GM23338 (cell line): ENCODE measurements around the gene WNT11. TPM values are rescaled to one million over a fixed set of nuclear protein-coding genes. Genes with fewer than 3 reads are reported as not detected.

ENCODE experiments used
- ATAC-seq: fragments of 200-7000 bp; cut with Tn5 transposase; 3 replicates; pipeline ENCODE4 v1.9.1; 2020
- DNase-seq: peaks from one replicate; pipeline ENCODE4 v3.0.0-alpha.2; 2015; ENCODE audit warnings: low spot score
- H2AFZ ChIP-seq: fragments of 200-600 bp; sonication (generic); 2 replicates; pipeline ENCODE4 v1.8.0; 2016; ENCODE audit warnings: antibody characterized with exemption, mild to moderate bottlenecking, moderate library complexity
- H3F3A ChIP-seq: fragments of 200-600 bp; sonication (generic); replicated peaks from 2 replicates; pipeline ENCODE4 v1.8.0; 2017; ENCODE audit warnings: antibody characterized with exemption, mixed run types, low read depth
- H3K27ac ChIP-seq: fragments of 200-600 bp; sonication (generic); 2 replicates; pipeline ENCODE4 v1.6.1; 2016; ENCODE audit warnings: low read depth
- H3K27me3 ChIP-seq: fragments of 200-600 bp; sonication (generic); 2 replicates; pipeline ENCODE4 v1.8.0; 2016; ENCODE audit warnings: mild to moderate bottlenecking, mixed run types, moderate library complexity; ENCODE audit not compliant: insufficient read depth
- H3K36me3 ChIP-seq: fragments of 200-600 bp; sonication (generic); 2 replicates; pipeline ENCODE4 v1.8.0; 2016; ENCODE audit warnings: mild to moderate bottlenecking; ENCODE audit not compliant: insufficient read depth
- H3K4me1 ChIP-seq: fragments of 200-600 bp; sonication (generic); 2 replicates; pipeline ENCODE4 v1.8.0; 2016; ENCODE audit warnings: mild to moderate bottlenecking, moderate library complexity; ENCODE audit not compliant: insufficient read depth
- H3K4me2 ChIP-seq: fragments of 200-600 bp; sonication (generic); 2 replicates; pipeline ENCODE4 v1.7.1; 2017; ENCODE audit warnings: mixed run types
- H3K4me3 ChIP-seq: fragments of 200-600 bp; sonication (generic); 2 replicates; pipeline ENCODE4 v1.6.1; 2016; ENCODE audit warnings: mixed run types
- H3K79me2 ChIP-seq: fragments of 200-600 bp; sonication (generic); replicated peaks from 2 replicates; pipeline ENCODE4 v1.8.0; 2017; ENCODE audit warnings: mild to moderate bottlenecking; ENCODE audit not compliant: insufficient read depth
- H3K9me2 ChIP-seq: fragments of 200-600 bp; sonication (generic); 2 replicates; pipeline ENCODE4 v1.8.0; 2017; ENCODE audit not compliant: insufficient read depth
- H4K20me1 ChIP-seq: fragments of 200-600 bp; sonication (generic); replicated peaks from 2 replicates; pipeline ENCODE4 v1.8.0; 2017; ENCODE audit warnings: mild to moderate bottlenecking; ENCODE audit not compliant: insufficient read depth
- H3K27ac Mint-ChIP-seq: 2 replicates; pipeline ENCODE4 v1.8.0; 2020; ENCODE audit warnings: inconsistent platforms, mild to moderate bottlenecking, moderate library complexity, mixed read lengths
- H3K27me3 Mint-ChIP-seq: 3 replicates; pipeline ENCODE4 v1.8.0; 2022; ENCODE audit warnings: low read depth, mild to moderate bottlenecking, moderate library complexity, mixed read lengths, inconsistent platforms; ENCODE audit not compliant: insufficient read depth, poor library complexity
- H3K36me3 Mint-ChIP-seq: 3 replicates; pipeline ENCODE4 v1.8.0; 2021; ENCODE audit warnings: low read depth, mild to moderate bottlenecking, inconsistent platforms, moderate library complexity, mixed read lengths
- H3K4me1 Mint-ChIP-seq: 3 replicates; pipeline ENCODE4 v1.8.0; 2020; ENCODE audit warnings: mild to moderate bottlenecking, inconsistent platforms, mixed read lengths
- H3K4me3 Mint-ChIP-seq: 3 replicates; pipeline ENCODE4 v1.8.0; 2021; ENCODE audit warnings: moderate library complexity, mild to moderate bottlenecking, inconsistent platforms, mixed read lengths
- H3K9me3 Mint-ChIP-seq: 3 replicates; pipeline ENCODE4 v1.8.0; 2020; ENCODE audit warnings: moderate library complexity, mild to moderate bottlenecking, inconsistent platforms, mixed read lengths
- CREB1 ChIP-seq: fragments of 250-450 bp; sonication (Bioruptor Pico); IDR thresholded peaks from 2 replicates; pipeline ENCODE4 v1.5.0; 2020; ENCODE audit warnings: low read depth, mild to moderate bottlenecking, moderate library complexity
- CTCF ChIP-seq, 2 experiments: fragments of 200-600 bp in 1 of 2; sonication (generic) in 1 of 2; conservative IDR thresholded peaks; 2 replicates each; pipeline versions ENCODE4 v1.5.1 to v1.6.1; 2016 to 2017; ENCODE audit warnings: antibody characterized with exemption in 2 of 2, low read depth in 2 of 2, mild to moderate bottlenecking in 2 of 2, moderate library complexity in 1 of 2
- ETS1 ChIP-seq: IDR thresholded peaks from 2 replicates; pipeline ENCODE4 v1.6.1; 2016; ENCODE audit warnings: antibody characterized with exemption
- EZH2 ChIP-seq: fragments of 200-600 bp; sonication (generic); IDR thresholded peaks from one replicate; pipeline ENCODE4 v1.8.0; 2017; ENCODE audit warnings: antibody characterized with exemption, mild to moderate bottlenecking, low read depth; ENCODE audit not compliant: unreplicated experiment
- EZH2phosphoT487 ChIP-seq: fragments of 200-600 bp; sonication (generic); IDR thresholded peaks from one replicate; pipeline ENCODE4 v1.8.1; 2018; ENCODE audit warnings: antibody characterized with exemption; ENCODE audit not compliant: unreplicated experiment
- JUNB ChIP-seq: IDR thresholded peaks from one replicate; pipeline ENCODE4 v1.6.1; 2016; ENCODE audit warnings: antibody characterized with exemption; ENCODE audit not compliant: unreplicated experiment
- NANOG ChIP-seq: IDR thresholded peaks from 2 replicates; pipeline ENCODE4 v1.6.1; 2016; ENCODE audit warnings: antibody characterized with exemption, borderline replicate concordance
- POLR2AphosphoS5 ChIP-seq: IDR thresholded peaks from 2 replicates; pipeline ENCODE4 v1.6.1; 2016; ENCODE audit warnings: antibody characterized with exemption, low read depth
- REST ChIP-seq: IDR thresholded peaks from one replicate; pipeline ENCODE4 v1.6.1; 2018; ENCODE audit warnings: antibody characterized with exemption; ENCODE audit not compliant: unreplicated experiment
- STAT1 ChIP-seq: IDR thresholded peaks from one replicate; pipeline ENCODE4 v1.6.1; 2016; ENCODE audit warnings: antibody characterized with exemption; ENCODE audit not compliant: unreplicated experiment
- ZNF114 ChIP-seq: fragments of 250-450 bp; sonication (Bioruptor Pico); IDR thresholded peaks from 2 replicates; pipeline ENCODE4 v1.5.0; 2020; ENCODE audit warnings: mild to moderate bottlenecking, moderate library complexity
- ZNF331 ChIP-seq: fragments of 250-450 bp; sonication (Bioruptor Pico); IDR thresholded peaks from 2 replicates; pipeline ENCODE4 v1.5.0; 2020; ENCODE audit warnings: low read depth, mild to moderate bottlenecking, moderate library complexity
- ZNF462 ChIP-seq: fragments of 250-450 bp; sonication (Bioruptor Pico); IDR thresholded peaks from 2 replicates; pipeline ENCODE4 v1.5.0; 2020; ENCODE audit warnings: mild to moderate bottlenecking, moderate library complexity
- polyA plus RNA-seq: library from polyadenylated mRNA; unstranded; fragments of >200 nt; fragmentation: Nextera tagmentation; extraction: Ambion mirVana; gene quantifications from 2 replicates; pipeline ENCODE4 v1.2.1, GENCODE V29; 2016
- total RNA-seq: library from RNA; depleted of rRNA; stranded (reverse); fragments of >200 nt; shearing (Covaris generic); gene quantifications from 2 replicates; pipeline ENCODE4 v1.2.3, GENCODE V29; 2014

The WNT11 gene
- total and polyA plus RNA-seq, 2 experiments from 2014 or later, result 0.44 to 0.56 TPM

GRCh38 chr11:76203131-76203925, 3.0 kb downstream of the WNT11 start:
- Histone ChIP-seq H3K4me3 (no peak overlapping the region), H3K27me3 (peaks cover 52% of the 10 kb centered on the region)

More at GRCh38 chr11:76203131-76203925, 3.0 kb downstream of the WNT11 start:
- Mint-ChIP-seq H3K27ac (no peak overlapping the region), H3K4me3 (no peak overlapping the region), H3K9me3 (no peaks in the 10 kb centered on the region; the same call in 2 of the 3 replicates), H3K36me3 (no peaks in the 10 kb centered on the region), H3K4me1 (peaks cover 9% of the 10 kb centered on the region; the same call in 2 of the 3 replicates), H3K27me3 (peaks cover 56% of the 10 kb centered on the region)
- DNase-seq (no peak), ATAC-seq (no peak)
- peaks cover 15% of the 10 kb centered on the region; the same call in 1 of the 2 replicates for H3K4me1 ChIP-seq
- no peak for TF ChIP-seq ZNF331 (CRISPR knock-in tag)
- no peak for TF ChIP-seq POLR2AphosphoS5
- no peak for TF ChIP-seq NANOG
- no peak for TF ChIP-seq STAT1
- TF ChIP-seq CREB1, result no peak
- TF ChIP-seq ZNF462 (CRISPR knock-in tag), result no peak
- no peak for TF ChIP-seq EZH2phosphoT487
- no peak for TF ChIP-seq REST
- no peak for TF ChIP-seq ZNF114
- no peak for TF ChIP-seq EZH2
- TF ChIP-seq ETS1, result no peak
- TF ChIP-seq CTCF (conservative IDR thresholded peaks at IDR 0.05; ENCODE audit: low read depth in 2 of 2), result no peak
- TF ChIP-seq JUNB, result no peak
- H3K36me3 ChIP-seq, result no peaks in the 10 kb centered on the region
- H2AFZ ChIP-seq, result no peak overlapping the region
- no peak overlapping the region for H3K27ac ChIP-seq
- no peaks in the 10 kb centered on the region for H3K79me2 ChIP-seq
- H3K4me2 ChIP-seq, result no peak overlapping the region
- H3K9me2 ChIP-seq, result no peaks in the 10 kb centered on the region
- no peaks in the 10 kb centered on the region for H3F3A ChIP-seq
- 0 out of 2 replicates have a peak, but pooled peaks cover 2% of the 10 kb centered on the region for H4K20me1 ChIP-seq
